Cardiac fibroblast (primary cell): ENCODE measurements around the gene SLC33A1.
"Not testable (repeated sequence)": the region's sequence is repeated elsewhere in the genome, so short reads cannot be mapped to it uniquely, and the experiment has no call there.

Experiments
- DNase-seq, 2 donors: peaks; one replicate each; pipeline versions ENCODE4 v3.0.0 to v3.0.0-alpha.2; 2010; ENCODE audit warnings: low read depth in 2 of 2
- H3K4me3 ChIP-seq, 2 donors: replicated peaks in 1 of 2; 1 replicate in 1 of 2; 2 replicates in 1 of 2; pipeline ENCODE4 v1.5.1; 2011; ENCODE audit warnings: low read depth in 2 of 2, low read length in 2 of 2, mild to moderate bottlenecking in 2 of 2, moderate library complexity in 1 of 2
- TF ChIP-seq, protein P1 (sequence below): IDR thresholded peaks from one replicate; pipeline ENCODE4 v1.5.1; 2011; ENCODE audit warnings: low read depth, mild to moderate bottlenecking, low read length, inconsistent platforms

The SLC33A1 gene

DNA sequence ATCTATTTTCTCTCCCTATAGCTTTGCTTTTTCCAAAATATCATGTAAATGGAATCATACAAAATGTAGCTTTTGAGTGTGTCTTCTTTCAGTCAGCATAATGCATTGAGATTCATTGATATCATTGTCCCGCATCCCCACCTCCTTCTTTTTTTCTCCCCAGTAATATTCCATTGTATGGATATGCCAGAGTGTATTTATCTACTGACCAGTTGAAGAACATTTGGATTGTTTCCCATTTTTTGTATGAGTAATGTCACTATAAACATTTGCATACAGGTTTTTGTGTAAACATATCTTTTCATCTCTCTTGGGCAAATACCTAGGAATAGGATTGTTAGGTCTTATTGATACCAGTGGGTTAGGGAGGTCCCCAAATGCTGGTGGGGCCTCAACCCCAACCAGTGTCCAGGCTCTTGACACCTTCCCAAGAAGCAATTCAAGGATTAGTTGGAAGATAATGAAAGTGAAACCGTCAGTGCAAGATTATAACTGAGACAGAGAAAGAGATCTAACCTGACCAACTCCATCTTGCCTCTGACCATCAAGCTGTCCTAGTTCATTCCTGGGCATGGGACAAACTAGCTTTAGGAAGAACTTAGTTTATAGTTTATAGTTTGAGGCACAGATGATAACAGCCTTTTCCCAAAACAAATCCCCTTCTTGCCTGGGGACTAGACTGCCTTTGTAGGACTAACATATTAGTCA lies 7.4 kb upstream of the SLC33A1 start:
- TF ChIP-seq, protein P1, sequence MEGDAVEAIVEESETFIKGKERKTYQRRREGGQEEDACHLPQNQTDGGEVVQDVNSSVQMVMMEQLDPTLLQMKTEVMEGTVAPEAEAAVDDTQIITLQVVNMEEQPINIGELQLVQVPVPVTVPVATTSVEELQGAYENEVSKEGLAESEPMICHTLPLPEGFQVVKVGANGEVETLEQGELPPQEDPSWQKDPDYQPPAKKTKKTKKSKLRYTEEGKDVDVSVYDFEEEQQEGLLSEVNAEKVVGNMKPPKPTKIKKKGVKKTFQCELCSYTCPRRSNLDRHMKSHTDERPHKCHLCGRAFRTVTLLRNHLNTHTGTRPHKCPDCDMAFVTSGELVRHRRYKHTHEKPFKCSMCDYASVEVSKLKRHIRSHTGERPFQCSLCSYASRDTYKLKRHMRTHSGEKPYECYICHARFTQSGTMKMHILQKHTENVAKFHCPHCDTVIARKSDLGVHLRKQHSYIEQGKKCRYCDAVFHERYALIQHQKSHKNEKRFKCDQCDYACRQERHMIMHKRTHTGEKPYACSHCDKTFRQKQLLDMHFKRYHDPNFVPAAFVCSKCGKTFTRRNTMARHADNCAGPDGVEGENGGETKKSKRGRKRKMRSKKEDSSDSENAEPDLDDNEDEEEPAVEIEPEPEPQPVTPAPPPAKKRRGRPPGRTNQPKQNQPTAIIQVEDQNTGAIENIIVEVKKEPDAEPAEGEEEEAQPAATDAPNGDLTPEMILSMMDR, result no peak
- no peak overlapping the region for H3K4me3 ChIP-seq
- no peak for DNase-seq

DNA sequence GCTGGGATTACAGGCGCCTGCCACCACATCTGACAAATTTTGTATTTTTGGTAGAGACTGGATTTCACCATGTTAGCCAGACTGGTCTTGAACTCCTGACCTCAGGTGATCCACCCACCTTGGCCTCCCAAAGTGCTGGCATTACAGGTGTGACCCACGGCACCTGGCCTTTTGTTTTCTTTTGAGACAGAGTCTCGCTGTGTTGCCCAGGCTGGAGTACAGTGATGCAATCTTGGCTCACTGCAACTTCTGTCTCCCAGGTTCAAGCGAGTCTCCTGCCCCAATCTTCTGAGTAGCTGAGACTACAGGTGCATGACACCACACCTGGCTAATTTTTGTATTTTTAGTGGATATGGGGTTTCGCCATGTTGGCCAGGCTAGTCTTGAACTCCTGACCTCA lies 6.2 kb upstream of the SLC33A1 start:
- not testable (repeated sequence) for DNase-seq

DNA sequence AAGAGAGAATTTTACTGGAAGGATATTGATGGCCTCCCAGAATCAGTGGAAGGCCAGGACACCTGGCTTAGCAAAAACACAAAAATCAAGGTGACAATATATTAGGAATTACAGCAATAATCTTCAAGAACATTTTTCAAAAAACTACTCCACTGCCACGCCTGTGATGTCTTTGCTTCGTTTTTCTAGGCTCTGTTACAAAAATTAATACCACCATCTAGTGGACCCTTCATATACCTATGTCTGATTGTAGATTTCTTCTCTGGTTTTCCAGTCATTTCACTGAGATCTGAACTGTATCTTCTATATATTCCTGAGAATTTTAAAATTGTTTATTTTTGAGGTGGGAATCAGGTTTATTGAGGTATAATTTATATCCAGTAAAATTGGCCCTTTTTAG lies 5.6 kb upstream of the SLC33A1 start:
- H3K4me3 ChIP-seq, result no peak overlapping the region
- TF ChIP-seq, protein P1, result peak; percentile 19
- peak; percentile 37 to 48 for DNase-seq

More for the DNA sequence above, 6.2 kb upstream of the SLC33A1 start:
- not testable (repeated sequence) for H3K4me3 ChIP-seq

DNA sequence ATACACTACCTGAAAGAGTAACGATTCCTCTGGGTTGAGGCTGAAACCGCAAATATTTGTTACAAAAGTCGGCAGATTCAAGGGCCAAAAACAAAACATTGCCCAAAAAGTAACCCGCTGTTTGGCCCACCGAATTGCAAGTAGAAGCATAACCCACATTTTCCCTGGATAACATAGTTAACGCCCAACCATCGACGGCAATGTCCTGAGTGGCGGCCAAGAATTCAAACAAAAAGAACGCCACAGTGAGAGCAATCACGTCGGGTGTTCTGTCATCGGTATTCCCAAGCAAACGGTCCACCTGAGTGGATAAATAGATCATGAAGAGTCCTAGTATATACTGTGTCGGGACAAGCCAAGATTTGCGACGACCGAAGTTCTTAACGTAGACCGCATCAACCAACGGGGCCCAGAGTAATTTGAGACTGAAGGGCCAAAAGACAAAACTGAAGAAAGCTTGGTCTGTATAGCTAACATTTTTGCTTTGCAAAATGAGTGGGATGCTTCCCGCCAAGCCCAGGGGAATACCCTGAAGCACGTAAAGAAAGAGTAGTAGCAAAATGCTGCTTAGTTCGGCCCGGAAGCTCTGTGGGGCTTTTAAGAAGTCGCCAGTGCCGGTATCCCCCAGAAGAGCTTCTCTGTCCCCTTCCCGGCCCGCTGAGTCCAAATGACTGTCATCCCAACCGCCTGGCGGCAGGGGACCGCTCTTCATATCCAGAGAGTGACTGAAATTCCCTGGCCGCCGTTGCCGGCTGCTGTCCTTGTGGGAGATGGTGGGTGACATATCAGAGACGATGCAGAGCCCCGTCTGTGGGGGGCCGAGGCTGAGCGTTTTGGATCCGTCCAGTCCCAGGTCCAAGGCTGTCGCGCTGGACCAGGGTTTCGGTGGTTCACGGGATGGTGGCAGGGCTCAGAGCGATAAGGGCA lies 750 bp downstream of the SLC33A1 start:
- TF ChIP-seq, protein P1, result peak; percentile 4
- peak overlapping the region; percentile 97 to 98 for H3K4me3 ChIP-seq
- DNase-seq, result peak; percentile 31 to 40

DNA sequence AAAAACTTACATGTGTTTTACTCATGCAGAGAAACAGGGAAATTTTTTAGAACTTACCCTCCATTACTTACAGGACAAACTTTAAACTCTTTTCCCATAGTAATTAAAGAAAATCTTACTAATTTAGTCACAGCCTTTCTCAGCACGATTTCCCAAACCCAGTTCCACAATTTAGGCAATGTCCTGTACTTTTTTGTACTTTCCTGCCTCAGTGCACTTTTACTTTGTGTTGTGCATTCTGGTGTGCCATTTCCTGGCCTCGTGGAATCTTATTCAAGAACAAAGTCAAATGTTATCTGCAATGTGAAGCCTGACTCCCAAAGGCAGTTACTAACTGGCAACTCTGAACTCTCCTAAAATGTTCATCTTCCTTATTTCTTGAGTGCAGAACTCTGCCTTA lies 1.9 kb downstream of the SLC33A1 start:
- peak overlapping the region; percentile 97 to 98 for H3K4me3 ChIP-seq
- no peak for DNase-seq
- TF ChIP-seq, protein P1, result no peak

DNA sequence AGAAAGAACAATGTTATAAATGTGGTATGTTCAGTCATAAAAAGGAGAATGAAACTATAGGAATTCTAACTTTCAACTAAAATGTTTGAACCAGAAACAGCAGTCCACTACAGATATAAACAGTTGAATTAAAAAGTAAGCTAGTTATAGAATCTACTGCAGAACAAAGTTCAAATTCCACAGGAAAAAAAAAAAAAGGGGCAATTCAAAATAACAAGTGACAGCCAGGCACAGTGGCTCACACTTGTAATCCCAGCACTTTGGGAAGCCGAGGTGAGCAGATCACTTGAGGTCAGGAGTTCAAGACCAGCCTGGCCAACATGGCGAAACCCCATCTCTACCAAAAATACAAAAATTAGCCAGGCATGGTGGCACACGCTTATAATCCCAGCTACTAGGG lies 4.8 kb downstream of the SLC33A1 start:
- not testable (repeated sequence) for DNase-seq, H3K4me3 ChIP-seq

DNA sequence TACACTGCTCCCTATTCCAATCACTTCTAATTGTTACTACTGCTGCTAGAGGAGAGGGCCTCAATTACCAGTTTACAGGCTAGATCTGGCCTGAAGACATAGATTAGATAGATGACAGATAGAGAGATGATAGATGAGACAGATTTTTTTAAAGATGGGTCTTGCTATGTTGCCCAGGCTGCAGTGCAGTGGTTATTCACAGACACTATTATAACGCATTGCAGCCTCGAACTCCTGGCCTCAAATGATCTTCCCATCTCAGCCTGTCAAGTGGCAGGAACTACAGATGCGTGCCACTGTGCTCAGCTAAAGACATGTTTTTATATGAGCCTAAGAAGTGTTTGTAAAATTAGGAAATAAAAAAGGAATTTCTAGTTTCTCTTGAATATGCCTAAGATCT lies 6.2 kb downstream of the SLC33A1 start:
- no peak for DNase-seq
- no peak overlapping the region for H3K4me3 ChIP-seq
- TF ChIP-seq, protein P1, result no peak
